ENCODE measurements around the gene SGO1. TPM values are rescaled to one million over a fixed set of nuclear protein-coding genes. Genes with fewer than 3 reads are reported as not detected.

The SGO1 gene
- total RNA-seq, 1 experiment from 2014 or later: 22.4 TPM

Small RNA genes lying within 50 kb of the gene (small RNA-seq; reads per million reads assigned to genes)
- 0.16 reads per million for gene MIR3135A

Other genes starting within 250 kb of the SGO1 start
- 45.5 and 49.2 TPM in 2 replicates for gene RAB5A, start 239.1 kb downstream of the SGO1 start, total RNA-seq (2014; rRNA removed; shearing (Covaris generic); ENCODE audit: low replicate concordance)
- gene PP2D1, start 173.9 kb downstream of the SGO1 start, total RNA-seq (2014; rRNA removed; shearing (Covaris generic); ENCODE audit: low replicate concordance): not detected in 2 replicates
- 37.7 and 45.8 TPM in 2 replicates for gene KAT2B, start 145.8 kb downstream of the SGO1 start, total RNA-seq (2014; rRNA removed; shearing (Covaris generic); ENCODE audit: low replicate concordance)